ENCODE measurements around the gene DIPK1B.

Gene DIPK1B

DNA sequence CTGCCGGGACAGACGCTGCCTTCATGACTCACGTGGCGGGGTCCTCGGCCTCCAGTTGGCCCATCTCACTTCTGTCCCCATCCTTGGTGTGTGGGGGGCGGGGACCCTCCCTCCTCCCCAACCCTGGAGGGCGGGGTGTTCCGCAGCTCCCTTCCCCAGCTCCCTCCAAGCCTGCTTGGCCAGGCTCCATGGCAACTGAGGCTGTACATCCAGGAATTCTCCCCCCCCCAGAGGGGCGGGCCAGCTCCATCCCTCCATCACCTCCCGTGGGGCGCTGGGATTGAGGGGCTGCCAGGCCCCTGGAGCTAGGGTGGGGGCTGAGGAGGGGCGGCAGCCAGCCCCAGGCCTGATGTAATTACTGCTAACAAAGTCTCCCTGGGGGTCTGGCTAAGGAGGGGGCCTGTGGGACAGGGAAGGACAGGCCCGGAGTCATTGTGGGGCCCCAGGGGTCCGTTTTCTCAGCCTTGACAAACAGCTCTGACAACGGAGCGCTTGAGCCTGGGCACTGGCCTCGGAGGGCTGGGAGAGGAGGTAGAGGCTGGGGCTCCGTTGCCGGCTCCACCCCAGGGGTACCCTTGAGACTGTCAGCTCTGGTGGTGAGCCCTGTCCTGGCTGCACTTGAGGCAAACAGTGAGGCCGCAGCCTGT, 8.0 kb downstream of the DIPK1B start:
- DNase-seq (ENCODE audit: low spot score): no peak

DNA sequence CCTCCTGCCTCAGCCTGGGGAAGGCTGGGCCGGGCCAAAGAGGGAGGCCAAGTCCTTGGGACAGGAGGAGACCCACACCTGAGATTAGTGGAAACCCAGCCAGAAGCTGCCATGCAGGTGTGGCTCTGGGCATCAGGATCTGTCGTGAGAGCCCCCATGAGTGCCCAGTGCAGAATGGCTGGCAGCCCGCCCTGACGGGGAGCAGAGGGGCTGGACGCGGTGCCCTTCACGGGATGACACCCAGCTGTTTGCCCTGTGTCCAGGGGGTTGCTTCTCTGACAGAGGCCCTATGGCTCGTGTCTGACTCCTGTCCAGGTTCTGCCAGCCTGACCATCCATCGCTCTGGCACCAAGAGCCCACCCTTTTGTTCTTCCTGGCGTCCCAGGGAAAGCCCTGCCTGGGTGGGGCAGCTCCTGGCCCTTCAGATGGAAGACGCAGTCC, 8.5 kb downstream of the DIPK1B start:
- DNase-seq (ENCODE audit: low spot score): no peak

GRCh38 chr9:136721339-136722092, 9.1 kb downstream of the DIPK1B start:
- DNase-seq (ENCODE audit: low spot score): no peak

- no peak for DNase-seq (ENCODE audit: low spot score)
Measured at GRCh38 chr9:136722093-136722968, 10.0 kb downstream of the DIPK1B start.

- no peak for DNase-seq (ENCODE audit: low spot score)
Measured at GRCh38 chr9:136722969-136723356, 10.6 kb downstream of the DIPK1B start.

- no peak for DNase-seq (ENCODE audit: low spot score)
Measured at GRCh38 chr9:136723362-136723976, 11.1 kb downstream of the DIPK1B start.

GRCh38 chr9:136723989-136724388, 11.6 kb downstream of the DIPK1B start:
- no peak for DNase-seq (ENCODE audit: low spot score)

- no peak for DNase-seq (ENCODE audit: low spot score)
Measured at GRCh38 chr9:136724772-136725171, 12.4 kb downstream of the DIPK1B start.

DNA sequence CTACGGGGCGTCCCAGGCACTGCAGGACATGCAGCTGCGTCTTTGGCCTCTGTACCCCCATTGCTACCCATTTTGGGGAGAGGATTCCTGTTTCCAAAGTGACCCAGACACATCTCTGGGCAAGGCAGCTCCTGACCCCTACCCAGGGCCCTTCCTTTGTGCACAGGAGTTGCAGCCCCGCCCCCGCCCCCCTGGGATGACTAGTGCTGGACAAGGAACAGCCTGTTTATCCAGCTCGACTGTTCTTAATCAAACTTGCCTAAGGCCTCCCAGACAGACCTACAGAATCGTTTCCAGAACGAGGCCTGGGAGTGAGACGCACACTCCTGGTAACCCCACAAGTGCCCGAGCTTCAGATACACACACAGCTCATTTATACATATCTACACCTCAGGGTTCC, 13.2 kb downstream of the DIPK1B start:
- DNase-seq (ENCODE audit: low spot score): no peak

GRCh38 chr9:136726118-136726517, 13.7 kb downstream of the DIPK1B start:
- DNase-seq (ENCODE audit: low spot score): no peak

- DNase-seq (ENCODE audit: low spot score): peak; percentile 69
Measured at GRCh38 chr9:136726631-136727191, 14.3 kb downstream of the DIPK1B start.

DNA sequence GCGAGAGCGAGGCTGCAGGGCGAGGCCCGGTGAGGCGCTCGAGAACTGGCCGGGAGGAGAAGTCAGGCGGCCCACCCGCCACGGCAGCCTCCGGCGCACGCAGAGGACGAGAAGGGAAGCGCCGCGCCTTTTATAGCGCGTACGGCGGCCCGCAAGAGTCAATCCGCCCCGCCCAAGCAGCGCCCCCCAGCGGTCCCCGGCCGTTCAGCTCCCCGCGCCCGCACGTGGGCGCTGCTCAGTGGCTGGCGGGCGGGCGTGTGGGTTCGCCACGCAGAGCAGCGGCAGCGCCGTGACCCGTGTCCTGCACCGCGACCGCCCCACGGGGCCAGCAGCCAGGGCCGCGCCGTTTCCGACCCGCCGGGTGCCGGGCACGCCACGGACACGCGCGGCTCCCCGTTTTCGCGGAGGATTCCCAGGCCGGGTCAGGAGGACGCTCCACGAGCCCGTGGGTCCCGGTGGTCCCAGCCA, 15.7 kb downstream of the DIPK1B start:
- peak; percentile 83 for DNase-seq (ENCODE audit: low spot score)

DNA sequence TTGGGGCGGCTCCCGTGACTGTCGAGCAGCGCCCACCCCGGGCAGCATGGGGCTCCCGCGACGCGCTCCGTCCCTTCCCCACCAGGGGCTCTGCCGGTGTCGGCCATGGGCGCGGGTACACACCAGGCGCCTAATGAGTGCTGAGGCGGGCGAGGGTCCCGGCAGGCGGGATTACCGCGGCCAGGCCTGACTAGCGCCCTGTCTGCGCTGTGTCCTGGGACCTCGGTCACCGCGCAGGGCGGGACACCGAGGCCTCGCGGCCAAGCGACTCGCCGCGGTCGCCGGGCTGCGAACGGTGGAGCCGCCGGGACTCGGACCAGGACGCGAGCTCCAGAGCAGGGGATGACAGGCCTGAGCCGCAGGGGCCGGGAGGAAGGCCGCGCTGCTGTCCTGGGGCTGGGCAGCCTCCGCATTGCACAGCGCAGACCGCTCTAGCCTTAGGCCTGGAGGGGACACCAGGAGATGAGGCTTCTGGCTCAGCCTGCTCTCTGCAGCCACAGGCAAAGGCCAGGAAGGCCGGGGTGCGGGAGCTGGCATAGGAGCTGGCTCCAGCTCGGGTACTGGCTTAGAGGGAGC, 16.3 kb downstream of the DIPK1B start:
- no peak for DNase-seq (ENCODE audit: low spot score)

- DNase-seq (ENCODE audit: low spot score): no peak
Measured at GRCh38 chr9:136729144-136729543, 16.8 kb downstream of the DIPK1B start.

GRCh38 chr9:136729926-136730325, 17.6 kb downstream of the DIPK1B start:
- DNase-seq (ENCODE audit: low spot score): no peak

DNA sequence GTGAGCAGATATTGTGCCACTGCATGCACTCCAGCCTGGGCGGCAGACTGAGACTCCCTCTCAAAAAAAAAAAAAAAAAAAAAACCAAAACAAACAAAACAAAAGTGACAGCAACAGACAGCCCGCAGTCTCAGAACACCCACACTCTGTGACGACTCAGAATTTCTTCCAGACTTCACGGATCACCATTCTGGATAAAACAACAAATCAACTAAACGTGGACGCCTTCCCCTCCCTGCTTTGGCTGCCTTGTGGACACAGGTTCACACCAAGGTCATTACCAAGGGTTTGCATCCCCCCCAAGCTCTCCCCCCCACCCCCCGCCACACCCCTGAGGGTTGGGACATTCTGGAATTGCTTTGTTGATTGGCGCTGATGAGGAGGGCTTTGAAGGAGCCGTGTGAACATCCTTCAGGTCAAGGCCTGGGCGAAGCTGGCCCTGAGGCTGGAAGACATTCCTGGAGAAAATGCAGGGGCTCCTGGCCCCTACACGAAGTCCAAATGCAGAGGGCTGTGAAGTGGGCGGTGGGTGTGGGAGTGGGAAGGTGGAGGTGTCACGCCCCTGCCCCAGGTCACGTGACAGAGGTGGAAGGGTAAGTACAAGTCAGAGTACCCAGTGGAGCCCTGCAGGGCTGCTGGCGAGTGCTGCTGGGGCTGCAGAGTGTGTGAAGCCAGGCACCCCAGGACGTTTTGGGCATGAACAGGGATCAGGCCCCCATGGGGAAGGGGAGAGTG, 20.2 kb downstream of the DIPK1B start:
- no peak for DNase-seq (ENCODE audit: low spot score)

- DNase-seq (ENCODE audit: low spot score): no peak
Measured at GRCh38 chr9:136733611-136734010, 21.2 kb downstream of the DIPK1B start.

GRCh38 chr9:136734837-136735496, 22.6 kb downstream of the DIPK1B start:
- DNase-seq (ENCODE audit: low spot score): no peak

DNA sequence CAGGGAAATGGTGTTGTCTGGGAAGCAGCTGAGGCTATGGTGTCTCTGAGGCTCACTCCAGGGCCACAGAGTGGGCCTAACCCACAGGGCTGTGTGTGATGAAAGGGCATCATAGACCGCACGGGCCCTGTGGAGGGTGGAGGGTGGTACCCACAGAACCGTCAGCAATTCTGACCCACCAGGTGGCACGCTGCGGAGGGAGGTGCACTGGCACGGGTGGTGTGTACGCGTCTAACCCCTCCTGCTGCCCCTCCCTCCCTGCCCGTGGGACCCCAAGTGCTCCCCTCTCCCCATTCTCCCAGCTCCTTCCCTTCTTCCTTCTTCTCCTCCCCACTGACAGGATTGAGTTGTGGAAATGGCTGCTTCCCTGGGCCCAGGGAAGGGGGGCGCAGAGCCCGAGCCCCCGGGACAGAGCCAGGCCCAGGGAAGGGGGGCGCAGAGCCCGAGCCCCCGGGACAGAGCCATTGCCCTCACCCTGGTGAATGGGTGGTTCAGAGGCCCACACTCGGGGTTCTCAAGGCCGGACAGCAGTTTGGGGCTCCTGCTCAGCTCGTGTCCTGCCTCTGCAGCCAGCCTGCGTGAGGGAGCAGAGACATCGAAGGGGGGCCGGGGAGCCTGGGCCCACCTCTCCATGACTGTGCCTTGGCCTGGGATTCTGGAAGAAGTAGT, 23.6 kb downstream of the DIPK1B start:
- DNase-seq (ENCODE audit: low spot score): no peak

GRCh38 chr9:136738960-136739359, 26.6 kb downstream of the DIPK1B start:
- DNase-seq (ENCODE audit: low spot score): no peak

Data from hematopoietic multipotent progenitor cell treated with erythropoietin and hydrocortisone succinate and interleukin-3 and kit ligand, for 15 days (in vitro differentiated cells).